ENCODE measurements around the gene CNTNAP2.

DNA sequence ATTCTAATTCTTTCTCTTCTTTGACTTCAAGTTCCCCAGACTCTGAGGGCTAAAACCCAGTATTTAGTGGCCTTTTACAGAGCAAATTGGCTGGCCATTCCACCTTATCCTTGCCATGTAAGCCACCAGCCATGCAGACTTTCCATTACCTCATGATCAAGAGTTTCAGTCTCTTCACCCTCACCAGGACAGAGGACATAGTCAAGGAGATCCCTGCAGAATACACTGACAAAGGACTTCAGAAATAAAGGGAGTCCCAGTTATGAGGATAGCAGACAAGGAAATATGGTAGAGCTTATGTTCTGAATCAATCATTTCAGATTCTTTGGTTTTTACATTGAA lies 1393.6 kb downstream of the CNTNAP2 start:
- TF ChIP-seq, protein P1, sequence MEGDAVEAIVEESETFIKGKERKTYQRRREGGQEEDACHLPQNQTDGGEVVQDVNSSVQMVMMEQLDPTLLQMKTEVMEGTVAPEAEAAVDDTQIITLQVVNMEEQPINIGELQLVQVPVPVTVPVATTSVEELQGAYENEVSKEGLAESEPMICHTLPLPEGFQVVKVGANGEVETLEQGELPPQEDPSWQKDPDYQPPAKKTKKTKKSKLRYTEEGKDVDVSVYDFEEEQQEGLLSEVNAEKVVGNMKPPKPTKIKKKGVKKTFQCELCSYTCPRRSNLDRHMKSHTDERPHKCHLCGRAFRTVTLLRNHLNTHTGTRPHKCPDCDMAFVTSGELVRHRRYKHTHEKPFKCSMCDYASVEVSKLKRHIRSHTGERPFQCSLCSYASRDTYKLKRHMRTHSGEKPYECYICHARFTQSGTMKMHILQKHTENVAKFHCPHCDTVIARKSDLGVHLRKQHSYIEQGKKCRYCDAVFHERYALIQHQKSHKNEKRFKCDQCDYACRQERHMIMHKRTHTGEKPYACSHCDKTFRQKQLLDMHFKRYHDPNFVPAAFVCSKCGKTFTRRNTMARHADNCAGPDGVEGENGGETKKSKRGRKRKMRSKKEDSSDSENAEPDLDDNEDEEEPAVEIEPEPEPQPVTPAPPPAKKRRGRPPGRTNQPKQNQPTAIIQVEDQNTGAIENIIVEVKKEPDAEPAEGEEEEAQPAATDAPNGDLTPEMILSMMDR (IDR thresholded peaks at IDR 0.05): no peak
- TF ChIP-seq POLR2A (IDR thresholded peaks at IDR 0.05) (no peak), POLR2AphosphoS5 (IDR thresholded peaks at IDR 0.05; ENCODE audit: insufficient read depth in 1 of 2, low read depth in 1 of 2) (no peak)
